RCC 7860 (cell line): Measurements from ENCODE around the gene GNPTG.

Experiments used
- DNase-seq: peaks from one replicate; pipeline ENCODE4 v3.0.0-alpha.2; 2015; ENCODE audit warnings: low spot score
- FAIRE-seq: peaks from 2 replicates; lab custom pipeline; 2012; peaks lifted over from hg19 to GRCh38; lab: Jason Lieb, UNC

The GNPTG gene

DNA sequence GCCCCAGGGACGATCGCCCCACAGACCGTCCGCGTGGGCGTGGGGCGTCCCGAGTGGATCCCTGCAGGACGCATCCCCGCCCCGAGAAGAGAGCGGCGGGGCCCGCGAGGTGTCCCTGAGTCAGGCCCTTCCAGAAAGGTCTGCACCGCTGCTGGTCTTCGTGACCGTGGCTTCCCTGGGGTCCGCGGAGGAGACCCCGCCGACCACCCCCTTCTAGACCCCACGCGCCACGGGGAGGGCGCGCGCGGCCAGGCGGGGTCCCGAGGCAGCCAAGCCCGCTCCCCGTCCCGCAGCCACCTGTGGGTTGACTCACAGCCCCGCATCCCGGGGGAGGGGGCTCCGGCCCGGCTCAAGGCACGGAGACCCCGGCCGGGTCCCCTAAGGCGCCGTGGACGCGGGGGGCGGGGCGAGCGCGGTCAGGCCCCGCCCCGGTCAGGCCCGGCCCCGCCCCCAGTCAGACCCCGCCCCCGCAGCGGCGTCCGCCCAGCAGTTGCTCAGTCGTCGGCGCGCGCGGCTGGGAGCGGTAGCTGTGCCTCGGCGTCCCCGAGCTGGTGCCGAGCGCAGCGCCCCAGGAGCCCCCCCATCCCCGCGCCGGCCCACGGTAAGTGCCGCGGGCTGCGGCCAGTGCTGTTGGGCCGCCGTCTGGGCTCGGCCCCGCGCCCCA lies 18.4 kb upstream of the GNPTG start, which contains the start of gene BAIAP3:
TSS of gene BAIAP3 (plus strand) at position 497 of the 664 bp plus-strand sequence. CDS start 4,905 bp downstream, outside the sequence.
- DNase-seq (no peak), FAIRE-seq (no peak)

DNA sequence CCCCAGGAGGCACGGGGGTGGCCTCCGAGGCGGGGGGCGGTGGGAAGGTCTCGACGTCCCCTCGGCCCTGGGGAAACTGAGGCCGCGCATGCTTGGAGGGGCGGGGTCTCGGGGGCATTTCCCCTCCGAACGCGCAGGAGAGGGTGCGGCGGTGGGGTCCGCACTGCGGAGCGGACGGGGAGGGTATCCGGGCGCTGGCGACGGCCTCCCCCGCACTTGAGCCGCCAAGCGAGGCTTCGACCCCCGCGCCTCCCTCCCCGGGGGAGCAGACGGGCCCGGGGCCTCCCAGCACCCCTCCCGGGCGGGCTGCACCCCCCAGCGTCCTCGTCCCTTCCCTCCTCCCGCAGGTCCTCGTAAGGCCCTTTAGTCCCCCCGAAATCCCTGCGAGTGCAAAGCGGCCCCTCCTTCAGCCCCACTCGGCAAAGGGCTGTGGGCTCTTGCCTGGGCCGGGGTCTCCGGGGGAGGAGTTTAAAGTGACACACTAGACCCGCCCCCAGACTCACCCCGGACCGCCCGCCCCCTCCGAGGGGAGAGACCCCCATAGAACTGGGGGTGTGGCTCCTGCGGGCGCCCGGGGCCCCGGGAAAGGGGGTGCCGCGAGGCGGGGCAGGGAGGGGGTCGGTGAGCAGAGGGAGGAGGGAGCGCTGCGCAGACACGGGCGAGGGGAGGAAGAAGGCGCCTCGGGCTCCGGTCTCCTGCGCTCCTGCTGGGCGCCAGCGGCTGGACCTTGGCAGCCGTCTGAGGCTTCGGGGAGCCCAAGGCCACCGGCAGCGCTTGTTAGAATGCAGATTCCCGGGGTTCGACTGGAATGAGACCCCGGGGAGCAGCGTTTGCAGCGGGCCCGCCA lies 17.7 kb upstream of the GNPTG start:
- no peak for DNase-seq
- no peak for FAIRE-seq

DNA sequence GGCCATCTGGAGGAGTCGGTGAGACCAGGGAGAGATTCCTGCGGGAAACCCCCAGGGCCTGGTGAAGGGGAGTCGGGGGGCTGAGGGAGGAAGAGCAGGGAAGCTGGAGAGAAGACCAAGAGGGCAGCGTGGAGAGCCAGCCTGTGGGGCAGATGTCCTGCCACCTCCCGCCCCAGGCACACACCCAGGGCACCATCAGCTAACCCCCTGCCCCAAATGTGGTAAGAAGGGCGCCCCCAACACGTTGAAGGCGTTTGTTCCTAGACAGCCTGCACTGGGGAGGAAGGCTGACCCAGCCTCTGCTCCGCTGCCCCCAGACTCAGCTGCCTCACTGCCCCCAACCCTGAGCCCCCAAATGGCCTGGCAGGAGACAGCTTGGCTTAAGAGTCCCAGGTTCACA lies 17.0 kb upstream of the GNPTG start:
- FAIRE-seq (no peak), DNase-seq (no peak)

DNA sequence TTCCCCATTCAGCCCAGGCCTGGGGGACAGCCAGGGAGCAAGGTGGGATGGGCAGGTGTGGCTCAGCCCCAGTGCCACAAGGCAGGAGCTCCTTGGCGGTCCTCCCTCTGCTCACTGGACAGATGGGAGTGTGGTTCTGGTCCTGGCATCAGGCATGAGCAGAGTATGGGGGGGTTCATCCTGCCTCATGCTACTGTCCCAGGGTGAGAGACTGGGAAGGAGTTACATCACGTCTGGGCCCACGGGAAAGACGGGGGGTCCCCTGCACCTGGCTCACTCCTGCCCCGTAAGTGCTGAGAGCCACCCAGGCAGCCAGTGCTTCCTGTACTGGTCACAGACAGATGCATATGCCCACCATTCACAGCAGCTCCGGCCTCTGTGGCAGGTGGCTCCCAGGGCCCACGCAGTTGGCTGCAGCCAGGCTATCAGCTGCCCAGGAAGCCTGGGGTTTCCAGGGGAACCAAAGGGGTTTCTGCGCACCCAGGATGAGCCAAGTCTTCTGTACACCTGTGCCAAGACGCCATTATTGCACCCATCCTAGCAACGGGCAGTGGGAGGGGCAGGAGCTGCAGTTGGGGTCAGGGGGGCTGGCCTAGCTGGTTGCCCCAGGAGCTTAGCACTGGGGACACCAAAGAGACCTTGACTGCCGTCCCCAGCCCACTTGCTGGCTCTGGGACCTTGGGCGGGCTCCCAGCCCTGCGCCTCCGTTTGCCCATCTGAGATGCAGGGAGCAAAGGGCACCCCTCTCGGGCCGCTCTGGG lies 16.3 kb upstream of the GNPTG start:
- FAIRE-seq (no peak), DNase-seq (no peak)

DNA sequence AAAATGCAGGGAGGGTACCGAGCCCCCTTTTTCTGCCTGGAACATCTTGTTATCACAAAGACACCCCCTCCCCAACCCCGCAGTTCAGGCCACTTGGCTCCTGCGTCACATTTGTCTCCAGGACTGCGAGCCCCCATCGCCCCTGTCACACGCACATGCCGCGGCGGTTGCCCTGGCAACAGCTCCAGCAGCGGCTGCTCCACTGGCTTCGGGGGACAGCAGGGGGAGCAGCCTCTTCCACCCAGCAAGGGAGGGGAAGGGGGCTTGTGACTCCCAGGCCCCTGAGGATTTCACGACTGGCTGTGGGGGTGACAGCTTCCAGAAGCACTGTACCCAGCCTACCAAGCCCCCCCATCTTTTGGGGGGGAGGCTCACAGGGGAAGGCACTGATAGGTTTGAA lies 15.7 kb upstream of the GNPTG start:
- FAIRE-seq, result no peak
- no peak for DNase-seq

DNA sequence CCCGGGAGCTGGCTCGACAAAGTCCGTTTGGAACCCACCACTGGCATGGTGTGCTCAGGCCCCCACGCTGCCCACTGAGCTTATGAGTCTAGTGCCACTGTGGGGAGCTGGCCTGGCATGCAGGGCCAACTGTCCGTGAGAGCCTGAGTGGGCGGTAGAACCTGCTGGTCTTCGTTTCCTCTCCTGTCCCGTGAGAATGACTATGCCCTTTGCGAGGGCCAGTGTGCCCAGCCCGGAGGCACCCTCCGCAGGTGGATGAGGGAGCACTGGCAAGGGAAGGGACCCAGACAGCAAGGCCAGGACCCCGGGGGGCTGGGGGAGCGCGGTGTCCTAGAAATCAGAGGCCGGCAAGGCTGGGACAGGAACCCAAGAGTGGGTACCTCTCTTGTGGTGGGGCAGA lies 15.1 kb upstream of the GNPTG start:
- no peak for FAIRE-seq
- no peak for DNase-seq

DNA sequence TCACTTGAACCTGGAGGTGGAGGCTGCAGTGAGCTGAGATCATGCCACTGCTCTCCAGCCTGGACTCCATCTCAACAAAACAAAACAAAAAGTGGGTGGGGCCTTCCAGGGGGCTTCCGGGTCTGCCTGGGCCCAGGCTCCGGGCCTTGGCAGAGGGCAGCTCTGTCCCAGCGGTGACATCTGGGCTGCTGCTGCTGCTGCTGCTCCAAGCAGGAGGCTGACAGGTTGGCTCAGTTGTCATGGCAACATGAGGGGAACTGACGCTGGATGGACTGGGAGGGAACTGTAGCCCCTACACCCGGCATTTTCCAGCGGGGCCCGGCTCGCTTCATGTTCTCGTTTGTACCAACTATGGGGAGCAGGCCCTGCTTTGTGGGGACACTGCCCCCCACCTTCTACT lies 14.2 kb upstream of the GNPTG start:
- DNase-seq, result no peak
- FAIRE-seq, result no peak

DNA sequence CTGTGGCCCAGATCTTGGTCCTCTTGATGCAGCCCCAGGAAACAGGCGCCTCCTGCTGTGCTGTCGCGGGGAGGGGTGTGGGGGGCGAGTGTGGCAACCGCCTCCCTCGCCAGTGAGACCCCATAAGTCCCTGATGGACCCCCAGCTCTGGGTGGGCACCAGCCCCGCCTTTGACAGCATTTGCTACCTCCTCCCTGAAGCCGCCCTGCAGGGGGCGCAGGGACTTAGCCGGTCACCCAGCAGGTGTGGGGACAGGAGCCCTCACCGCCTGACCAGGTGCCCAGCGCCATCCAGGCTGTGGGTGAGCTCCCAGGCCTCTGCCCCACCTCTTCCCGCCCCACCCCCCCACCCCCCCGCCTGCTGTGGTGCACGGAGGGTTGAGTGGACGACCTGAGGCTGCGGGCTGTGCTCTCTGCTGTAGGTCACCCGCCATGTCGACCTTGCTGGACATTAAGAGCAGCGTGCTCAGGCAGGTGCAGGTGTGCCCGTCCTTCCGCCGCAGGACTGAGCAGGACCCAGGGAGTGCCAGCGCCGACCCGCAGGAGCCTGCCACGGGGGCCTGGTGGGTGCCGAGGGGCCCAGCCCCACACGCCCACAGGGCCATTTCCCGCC lies 13.5 kb upstream of the GNPTG start:
- FAIRE-seq (no peak), DNase-seq (no peak)

DNA sequence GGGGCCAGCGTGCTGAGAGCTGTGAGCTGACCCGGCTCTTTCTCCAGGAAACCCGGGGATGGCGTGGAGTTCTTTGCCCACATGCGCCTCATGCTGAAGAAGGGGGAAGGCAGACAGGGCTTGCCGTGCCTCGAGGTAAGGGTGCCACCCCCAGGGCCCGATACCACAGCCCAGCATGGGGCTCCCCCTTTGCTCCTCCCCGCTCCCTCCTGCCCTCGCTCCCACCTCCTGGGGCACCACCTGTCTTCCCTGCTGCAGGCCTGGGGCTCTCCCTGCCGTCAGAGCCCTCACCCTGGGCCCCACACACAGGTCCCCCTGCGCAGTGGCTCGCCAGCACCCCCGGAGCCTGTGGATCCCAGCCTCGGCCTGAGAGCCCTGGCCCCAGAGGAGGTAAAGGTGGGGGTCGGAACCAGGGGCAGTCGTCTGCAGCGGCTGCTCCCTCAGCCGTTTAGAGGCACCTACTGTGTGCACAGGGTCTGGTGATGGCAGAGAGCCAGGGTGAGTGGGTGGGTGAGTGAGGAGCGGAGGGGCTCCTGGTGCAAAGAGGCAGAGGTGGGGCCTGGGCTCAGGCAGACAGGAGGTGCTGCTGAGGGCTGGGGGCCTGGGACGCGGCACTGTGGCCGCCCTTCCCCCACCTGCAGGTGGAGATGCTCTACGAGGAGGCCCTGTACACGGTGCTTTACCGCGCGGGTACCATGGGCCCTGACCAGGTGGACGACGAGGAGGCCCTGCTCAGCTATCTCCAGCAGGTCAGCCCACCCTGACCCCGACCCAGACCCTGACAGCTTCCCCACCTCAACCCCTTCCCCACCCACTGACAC lies 12.7 kb upstream of the GNPTG start:
- DNase-seq, result no peak
- FAIRE-seq, result no peak

DNA sequence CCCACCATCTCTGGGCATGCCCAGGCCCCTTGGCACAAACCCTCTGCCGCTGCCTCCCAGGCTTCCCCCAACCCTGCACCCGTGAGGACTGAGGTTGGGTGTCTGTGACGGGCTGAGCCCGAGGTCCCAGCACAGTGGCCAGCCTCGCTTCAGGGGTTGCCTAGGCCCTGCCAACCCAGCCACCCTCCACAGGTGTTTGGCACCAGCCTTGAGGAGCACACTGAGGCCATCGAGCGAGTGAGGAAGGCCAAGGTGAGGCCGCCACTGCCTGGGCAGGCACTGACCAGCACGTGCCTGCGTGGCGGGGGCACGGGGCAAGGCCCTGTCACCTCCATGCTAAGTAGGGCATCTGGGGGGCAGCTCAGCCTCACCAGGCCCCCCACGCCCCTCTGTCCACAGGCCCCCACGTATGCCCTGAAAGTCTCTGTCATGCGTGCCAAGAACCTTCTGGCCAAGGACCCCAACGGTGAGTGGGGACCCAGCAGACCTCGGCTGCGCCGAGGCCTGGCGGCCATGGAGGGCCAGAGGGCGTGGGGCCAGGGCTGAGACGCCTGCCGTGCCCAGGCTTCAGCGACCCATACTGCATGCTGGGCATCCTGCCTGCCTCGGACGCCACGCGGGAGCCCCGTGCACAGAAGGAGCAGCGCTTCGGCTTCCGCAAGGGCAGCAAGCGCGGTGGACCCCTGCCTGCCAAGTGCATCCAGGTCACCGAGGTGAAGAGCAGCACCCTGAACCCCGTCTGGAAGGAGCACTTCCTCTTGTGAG lies 10.8 kb upstream of the GNPTG start:
- FAIRE-seq (no peak), DNase-seq (no peak)

DNA sequence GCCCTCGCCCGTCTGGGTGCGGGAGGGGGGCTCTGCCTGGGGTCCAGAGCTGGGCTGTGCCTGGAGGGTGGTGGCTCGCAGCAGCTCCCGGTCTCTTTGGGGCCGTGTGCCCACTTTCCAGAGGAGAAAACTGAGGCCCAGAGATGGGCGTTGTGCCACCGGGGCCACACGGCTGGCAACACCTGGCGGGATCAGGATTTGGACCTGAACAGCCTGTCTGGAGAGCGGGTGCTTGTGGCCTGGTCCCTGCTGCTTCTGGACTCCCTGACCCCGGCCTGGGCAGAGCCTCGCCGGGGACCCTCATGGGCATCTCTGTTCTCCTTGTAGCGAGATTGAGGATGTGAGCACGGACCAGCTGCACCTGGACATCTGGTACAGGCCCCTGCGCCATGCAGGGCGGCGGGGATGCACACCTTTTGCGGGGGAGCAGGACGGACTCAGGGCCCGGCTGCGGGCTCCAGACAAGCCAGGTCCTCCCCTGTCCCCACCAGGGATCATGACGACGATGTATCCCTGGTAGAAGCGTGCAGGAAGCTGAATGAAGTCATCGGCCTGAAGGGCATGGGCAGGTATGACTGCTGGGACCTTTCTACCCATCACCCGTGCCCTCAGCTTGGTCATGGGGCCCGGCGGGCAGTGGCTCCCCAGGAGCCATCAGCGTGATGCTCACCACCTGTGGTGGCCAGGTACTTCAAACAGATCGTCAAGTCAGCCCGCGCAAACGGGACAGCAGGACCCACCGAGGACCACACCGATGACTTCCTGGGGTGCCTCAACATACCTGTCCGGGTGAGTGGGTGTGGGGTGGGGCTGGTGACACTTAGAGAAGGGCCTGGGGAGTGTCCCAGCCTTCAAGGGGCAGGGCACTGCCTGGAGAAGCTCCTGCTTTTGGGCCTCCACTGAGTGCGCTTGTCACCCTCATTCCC lies 10.0 kb upstream of the GNPTG start:
- FAIRE-seq (no peak), DNase-seq (no peak)

DNA sequence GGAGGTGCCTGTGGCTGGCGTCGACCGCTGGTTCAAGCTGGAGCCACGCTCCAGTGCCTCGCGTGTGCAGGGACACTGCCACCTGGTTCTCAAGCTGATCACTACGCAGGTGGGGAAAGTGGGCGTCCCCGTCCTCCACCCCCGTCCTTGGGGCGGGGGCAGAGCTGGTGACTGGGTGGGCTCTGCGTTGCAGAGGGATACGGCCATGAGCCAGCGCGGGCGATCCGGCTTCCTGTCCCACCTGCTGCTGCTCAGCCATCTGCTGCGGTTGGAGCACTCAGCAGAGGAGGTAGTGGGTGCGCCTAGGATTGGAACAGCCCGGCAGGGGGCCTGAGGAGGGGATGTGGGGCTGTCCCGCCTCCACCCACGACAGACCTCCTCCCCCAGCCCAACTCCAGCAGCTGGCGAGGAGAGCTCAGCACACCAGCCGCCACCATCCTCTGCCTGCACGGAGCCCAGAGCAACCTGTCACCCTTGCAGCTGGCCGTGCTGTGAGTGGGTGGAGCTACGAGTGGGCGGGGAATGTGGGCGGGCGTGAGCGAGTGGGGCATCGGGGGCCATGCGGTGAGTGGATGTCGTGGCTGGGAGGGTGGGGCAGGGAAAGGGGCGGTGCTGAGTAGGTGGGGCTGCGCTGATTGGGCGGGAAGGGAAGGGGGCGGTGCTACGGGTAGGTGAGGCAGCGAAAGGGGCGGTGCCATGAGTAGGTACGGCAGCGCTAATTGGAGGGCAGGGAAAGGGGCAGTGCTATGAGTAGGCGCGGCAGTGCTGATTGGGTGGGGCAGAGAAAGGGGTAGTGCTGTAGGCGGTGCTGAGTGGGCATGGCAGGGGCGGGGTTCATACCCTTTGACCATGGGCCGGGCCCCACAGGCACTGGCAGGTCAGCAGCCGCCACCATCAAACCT lies 9.0 kb upstream of the GNPTG start:
- DNase-seq, result peak; percentile 95
- peak; percentile 62 for FAIRE-seq

DNA sequence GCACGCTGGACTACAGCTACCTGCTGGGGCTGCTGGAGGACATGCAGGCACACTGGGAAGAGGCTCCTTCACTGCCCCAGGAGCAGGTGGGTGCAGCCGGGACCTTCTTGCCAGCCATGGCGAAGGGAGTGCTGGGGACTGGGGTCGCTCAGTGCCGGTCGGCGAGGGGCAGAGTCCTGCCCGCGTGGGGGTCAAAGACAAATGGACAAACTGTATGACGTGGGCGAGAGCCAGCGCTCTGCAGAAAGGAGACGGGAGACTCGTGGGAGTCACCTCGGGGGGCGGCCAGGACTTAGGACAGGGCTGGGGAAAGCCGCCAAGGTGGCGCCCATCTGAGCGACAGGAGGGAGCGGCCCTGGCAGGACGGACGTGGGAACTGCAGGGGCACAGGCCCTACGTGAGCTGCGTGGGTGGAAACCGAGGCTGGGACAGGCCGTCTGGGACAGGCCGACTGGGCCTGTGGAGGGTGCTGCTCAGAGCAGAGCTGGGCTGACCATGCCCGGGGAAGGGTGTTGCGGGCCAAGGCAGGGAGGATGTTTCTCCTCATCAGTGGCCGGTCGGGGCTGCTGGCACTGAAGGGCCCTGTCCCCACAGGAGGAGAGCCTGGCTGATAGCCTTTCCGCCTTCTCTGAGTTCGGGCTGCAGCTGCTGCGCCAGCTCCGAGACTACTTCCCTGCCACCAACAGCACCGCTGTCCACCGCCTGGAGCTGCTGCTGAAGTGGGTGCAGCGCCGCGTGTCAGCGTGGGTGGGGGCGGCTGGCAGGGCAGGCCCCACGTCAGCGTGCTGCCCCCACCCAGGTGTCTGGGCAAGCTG lies 8.1 kb upstream of the GNPTG start:
- FAIRE-seq (no peak), DNase-seq (no peak)

DNA sequence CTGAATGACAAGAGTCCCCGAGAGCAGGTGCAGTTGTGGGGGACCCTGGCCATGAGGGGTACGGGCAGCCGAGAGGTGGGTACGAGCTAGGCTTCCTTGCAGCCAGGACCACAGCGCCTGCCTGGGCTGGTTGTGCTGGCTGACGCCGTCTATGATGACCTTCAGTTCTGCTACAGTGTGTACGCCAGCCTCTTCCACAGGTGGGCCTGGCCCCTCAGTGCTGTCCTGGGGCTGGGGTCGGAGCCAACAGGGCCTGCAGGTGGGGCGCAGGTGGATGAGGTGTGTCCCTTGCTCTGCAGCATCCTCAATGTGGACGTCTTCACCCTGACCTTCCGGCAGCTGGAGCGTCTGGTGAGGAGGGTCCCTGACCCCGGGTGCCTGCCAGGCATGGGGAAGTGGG lies 7.2 kb upstream of the GNPTG start:
- DNase-seq (no peak), FAIRE-seq (no peak)

DNA sequence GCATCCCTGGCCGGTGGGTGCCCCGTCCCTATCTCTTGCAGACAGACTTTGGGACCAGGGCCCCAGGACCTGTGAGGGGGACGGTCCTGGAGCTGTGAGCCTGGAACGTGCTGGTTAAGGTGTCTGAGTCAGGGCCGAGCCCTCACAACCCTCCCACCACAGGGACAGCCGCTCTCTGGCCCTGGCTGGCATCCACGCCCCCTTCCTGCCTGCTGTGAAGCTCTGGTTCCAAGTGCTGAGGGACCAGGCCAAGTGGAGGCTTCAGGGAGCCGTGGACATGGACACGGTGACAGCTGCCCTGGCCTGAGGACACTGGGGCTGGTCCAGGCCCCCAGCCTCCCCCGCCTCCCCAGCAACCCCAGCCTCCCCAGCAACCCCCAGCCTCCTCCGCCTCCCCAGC lies 6.6 kb upstream of the GNPTG start:
- DNase-seq (no peak), FAIRE-seq (no peak)

DNA sequence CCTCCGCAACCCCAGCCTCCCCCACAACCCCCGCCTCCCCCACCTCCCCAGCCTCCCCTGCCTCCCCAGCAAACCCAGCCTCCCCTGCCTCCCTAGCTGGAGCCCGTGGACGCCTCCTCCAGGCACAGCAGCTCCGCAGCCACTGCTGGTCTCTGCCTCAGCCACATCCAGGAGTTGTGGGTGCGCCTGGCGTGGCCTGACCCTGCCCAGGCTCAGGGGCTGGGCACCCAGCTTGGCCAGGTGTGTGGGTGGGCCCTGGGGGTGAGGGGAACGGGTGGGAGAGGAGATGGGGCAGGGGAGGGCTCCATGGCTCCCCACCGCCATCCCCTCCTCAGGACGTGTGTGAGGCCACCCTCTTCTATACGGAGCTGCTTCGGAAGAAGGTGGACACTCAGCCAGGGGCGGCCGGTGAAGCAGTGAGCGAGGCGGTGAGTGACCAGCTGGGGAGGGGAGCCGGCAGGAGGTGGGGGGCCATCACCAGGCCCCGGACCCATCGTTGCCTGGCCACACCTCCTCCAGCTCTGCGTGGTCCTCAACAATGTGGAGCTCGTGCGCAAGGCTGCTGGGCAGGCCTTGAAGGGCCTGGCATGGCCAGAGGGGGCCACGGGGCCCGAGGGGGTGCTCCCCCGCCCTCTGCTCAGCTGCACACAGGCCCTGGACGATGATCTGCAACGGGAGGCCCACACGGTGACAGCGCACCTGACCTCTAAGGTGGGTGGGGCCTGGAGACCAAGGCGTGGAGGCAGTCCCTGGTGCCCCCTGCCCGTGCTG lies 5.9 kb upstream of the GNPTG start:
- FAIRE-seq (no peak), DNase-seq (no peak)
